Panc1 (cell line): ENCODE measurements around the gene MRC1. TPM values are rescaled to one million over a fixed set of nuclear protein-coding genes. Genes with fewer than 3 reads are reported as not detected.

Experiments used
- ATAC-seq: fragments of 200-7000 bp; cut with Tn5 transposase; 2 replicates; pipeline ENCODE4 v1.9.1; 2020; ENCODE audit warnings: mild to moderate bottlenecking, moderate library complexity
- BruUV-seq: library from RNA; stranded (reverse); fragments of 400-500 nt; replicated peaks from 2 replicates; lab custom pipeline; 2021; lab: Mats Ljungman, UMichigan
- CTCF ChIA-PET: fragments of 300-600 bp; sonication (Branson Sonifier 250); formaldehyde crosslinking; loops from one replicate; lab custom pipeline; 2022; ENCODE audit warnings: antibody characterized with exemption; lab: Charles Lee
- POLR2A ChIA-PET: fragments of 300-600 bp; sonication (Branson Sonifier 250); formaldehyde crosslinking; loops from one replicate; lab custom pipeline; 2022; ENCODE audit warnings: antibody characterized with exemption; lab: Charles Lee
- DNase-seq: peaks from one replicate; pipeline ENCODE4 v3.0.0-alpha.2; 2010; ENCODE audit warnings: low read depth, low spot score
- H3K27ac ChIP-seq: 2 replicates; pipeline ENCODE4 v1.5.1; 2011; ENCODE audit warnings: mild to moderate bottlenecking, low read length, inconsistent platforms
- H3K27me3 ChIP-seq: fragments of 200-500 bp; sonication (Bioruptor generic); 2 replicates; pipeline ENCODE4 v1.6.0; 2014; ENCODE audit warnings: low read length, inconsistent platforms; ENCODE audit not compliant: control insufficient read depth, insufficient read depth
- H3K36me3 ChIP-seq: fragments of 200-500 bp; sonication (Bioruptor generic); 2 replicates; pipeline ENCODE4 v1.5.1; 2014; ENCODE audit warnings: inconsistent platforms, mild to moderate bottlenecking, low read length, moderate library complexity; ENCODE audit not compliant: control insufficient read depth, insufficient read depth
- H3K4me1 ChIP-seq: 2 replicates; pipeline ENCODE4 v1.5.1; 2011; ENCODE audit warnings: inconsistent platforms, mild to moderate bottlenecking, low read length, moderate library complexity; ENCODE audit not compliant: control insufficient read depth, insufficient read depth
- H3K4me3 ChIP-seq, 2 experiments: 2 replicates each; pipeline ENCODE4 v1.5.1; 2011 to 2012; ENCODE audit warnings: low read depth in 2 of 2, low read length in 2 of 2, mild to moderate bottlenecking in 2 of 2, inconsistent platforms in 1 of 2, moderate library complexity in 1 of 2
- H3K9me3 ChIP-seq: fragments of 200-500 bp; sonication (Bioruptor generic); 2 replicates; pipeline ENCODE4 v1.5.1; 2014; ENCODE audit warnings: low read depth, mild to moderate bottlenecking, inconsistent platforms, low read length, moderate library complexity; ENCODE audit not compliant: control insufficient read depth, insufficient read depth
- CTCF ChIP-seq: fragments of 450-650 bp; IDR thresholded peaks from 2 replicates; pipeline ENCODE4 v1.5.1; 2017; ENCODE audit warnings: mild to moderate bottlenecking
- POLR2AphosphoS5 ChIP-seq: IDR thresholded peaks from 2 replicates; pipeline ENCODE4 v1.6.1; 2012; ENCODE audit warnings: mild to moderate bottlenecking, low read depth, low read length, moderate library complexity
- REST ChIP-seq, 2 experiments: IDR thresholded peaks; 2 replicates each; pipeline ENCODE4 v1.6.1; 2011 to 2012; ENCODE audit warnings: low read depth in 2 of 2, control low read depth in 1 of 2, low read length in 1 of 2, mild to moderate bottlenecking in 1 of 2, moderate library complexity in 1 of 2; ENCODE audit not compliant: insufficient read depth in 1 of 2
- SIN3A ChIP-seq: IDR thresholded peaks from 2 replicates; pipeline ENCODE4 v1.6.1; 2012; ENCODE audit warnings: low read depth, mild to moderate bottlenecking, low read length, moderate library complexity, borderline replicate concordance; ENCODE audit not compliant: insufficient read depth
- TCF7L2 ChIP-seq: IDR thresholded peaks from 2 replicates; pipeline ENCODE4 v1.6.1; 2011; ENCODE audit warnings: mild to moderate bottlenecking, low read depth, low read length, inconsistent platforms
- in situ Hi-C: cut with HindIII; loops from 2 replicates; pipeline ENCODE4 v1.10.0; 2016; ENCODE audit warnings: low sequenced_read_pairs, low pct_unique_long_range_greater_than_20kb
- intact Hi-C: fragments of 100-400 bp; cut with micrococcal nuclease; formaldehyde crosslinking; loops from one replicate; pipeline ENCODE4 v1.10.0; 2022; ENCODE audit not compliant: unreplicated experiment
- total RNA-seq: library from RNA; stranded (reverse); gene quantifications from one replicate; pipeline ENCODE4 v1.2.1, GENCODE V29; 2021; ENCODE audit not compliant: unreplicated experiment

MRC1 gene
- total RNA-seq, 1 experiment from 2014 or later, result 0.21 TPM

- ChIA-PET POLR2A (no interaction called here), CTCF (no interaction called here)
- intact Hi-C loops, result no loop called here
- Histone ChIP-seq H3K27me3 (no peaks in the 10 kb centered on the region), H3K9me3 (no peaks in the 10 kb centered on the region), H3K4me3 (no peak overlapping the region), H3K27ac (no peak overlapping the region), H3K36me3 (no peaks in the 10 kb centered on the region), H3K4me1 (peaks cover 7% of the 10 kb centered on the region; the same call in 1 of the 2 replicates)
- ATAC-seq (no peak), DNase-seq (no peak)
- BruUV-seq, result no TSS peak
- no peak for TF ChIP-seq TCF7L2
- TF ChIP-seq REST (IDR thresholded peaks at IDR 0.05; ENCODE audit: insufficient read depth in 1 of 2, low read depth in 2 of 2, low read length in 1 of 2), result no peak
- no peak for TF ChIP-seq SIN3A
- TF ChIP-seq POLR2AphosphoS5, result no peak
- no peak for TF ChIP-seq CTCF
- in situ Hi-C loops, result no loop called here
Measured at GRCh38 chr10:17831341-17831740, 22.2 kb downstream of the MRC1 start.

GRCh38 chr10:17831896-17832295 is 22.7 kb downstream of the MRC1 start:
- CTCF ChIA-PET, result no interaction called here
- in situ Hi-C loops (no loop called here), intact Hi-C loops (no loop called here)
- H3K27me3 ChIP-seq, result no peaks in the 10 kb centered on the region
- H3K27ac ChIP-seq, result no peak overlapping the region
- BruUV-seq, result no TSS peak
- ATAC-seq, result no peak
- peaks cover 7% of the 10 kb centered on the region; the same call in 1 of the 2 replicates for H3K4me1 ChIP-seq
- H3K9me3 ChIP-seq, result no peaks in the 10 kb centered on the region
- POLR2A ChIA-PET, result no interaction called here
- TF ChIP-seq CTCF, result no peak
- no peak for TF ChIP-seq POLR2AphosphoS5
- no peak for TF ChIP-seq REST (IDR thresholded peaks at IDR 0.05; ENCODE audit: insufficient read depth in 1 of 2, low read depth in 2 of 2, low read length in 1 of 2)
- no peak for TF ChIP-seq TCF7L2
- TF ChIP-seq SIN3A, result no peak
- no peak overlapping the region for H3K4me3 ChIP-seq
- H3K36me3 ChIP-seq, result no peaks in the 10 kb centered on the region
- DNase-seq, result no peak
